ENCODE results near the gene CDKN2AIPNL.

Gene CDKN2AIPNL

GRCh38 chr5:134451225-134451935, 39.7 kb upstream of the CDKN2AIPNL start:
- Histone ChIP-seq H3K4me3 (no peak overlapping the region), H3K4me2 (peak overlapping the region; percentile 18; the same call in 1 of the 2 replicates), H3K4me1 (peaks cover 25% of the 10 kb centered on the region), H3K9me3 (no peaks in the 10 kb centered on the region), H3K36me3 (no peaks in the 10 kb centered on the region), H3K27ac (no peak overlapping the region), H3K27me3 (no peaks in the 10 kb centered on the region), H4K20me1 (no peaks in the 10 kb centered on the region), H3K9ac (no peak overlapping the region)
- no peak for TF ChIP-seq Cebpa-rat (IDR thresholded peaks at IDR 0.05)

GRCh38 chr5:134450374-134450773, 38.7 kb upstream of the CDKN2AIPNL start:
- no peak for TF ChIP-seq Cebpa-rat (IDR thresholded peaks at IDR 0.05)
- H3K4me3 ChIP-seq: no peak overlapping the region
- no peaks in the 10 kb centered on the region for H3K36me3 ChIP-seq
- no peak overlapping the region for H3K9ac ChIP-seq
- H3K27me3 ChIP-seq: no peaks in the 10 kb centered on the region
- H3K27ac ChIP-seq: no peak overlapping the region
- H3K4me1 ChIP-seq: peaks cover 35% of the 10 kb centered on the region
- H3K4me2 ChIP-seq: no peak overlapping the region
- no peaks in the 10 kb centered on the region for H4K20me1 ChIP-seq
- no peaks in the 10 kb centered on the region for H3K9me3 ChIP-seq

GRCh38 chr5:134449167-134449566, 37.5 kb upstream of the CDKN2AIPNL start:
- H3K27ac ChIP-seq: no peak overlapping the region
- no peak for TF ChIP-seq Cebpa-rat (IDR thresholded peaks at IDR 0.05)

GRCh38 chr5:134447815-134448520, 36.3 kb upstream of the CDKN2AIPNL start:
- Histone ChIP-seq H3K4me2 (no peak overlapping the region), H3K9ac (no peak overlapping the region), H3K4me1 (peaks cover 44% of the 10 kb centered on the region), H4K20me1 (no peaks in the 10 kb centered on the region), H3K27me3 (no peaks in the 10 kb centered on the region), H3K4me3 (no peak overlapping the region), H3K9me3 (no peaks in the 10 kb centered on the region), H3K36me3 (no peaks in the 10 kb centered on the region), H3K27ac (no peak overlapping the region)
- no peak for TF ChIP-seq Cebpa-rat (IDR thresholded peaks at IDR 0.05)

More at GRCh38 chr5:134449167-134449566, 37.5 kb upstream of the CDKN2AIPNL start:
- no peak overlapping the region for H3K4me3 ChIP-seq
- no peak overlapping the region for H3K9ac ChIP-seq
- H3K27me3 ChIP-seq: no peaks in the 10 kb centered on the region
- H3K4me1 ChIP-seq: peaks cover 44% of the 10 kb centered on the region
- H3K36me3 ChIP-seq: no peaks in the 10 kb centered on the region
- H3K9me3 ChIP-seq: no peaks in the 10 kb centered on the region
- H3K4me2 ChIP-seq: no peak overlapping the region
- H4K20me1 ChIP-seq: no peaks in the 10 kb centered on the region

GRCh38 chr5:134446938-134447337, 35.3 kb upstream of the CDKN2AIPNL start:
- no peaks in the 10 kb centered on the region for H3K27me3 ChIP-seq
- no peak for TF ChIP-seq Cebpa-rat (IDR thresholded peaks at IDR 0.05)
- H3K4me2 ChIP-seq: peak overlapping the region; percentile 71
- no peaks in the 10 kb centered on the region for H3K9me3 ChIP-seq
- H4K20me1 ChIP-seq: no peaks in the 10 kb centered on the region
- peaks cover 35% of the 10 kb centered on the region for H3K4me1 ChIP-seq
- no peak overlapping the region for H3K27ac ChIP-seq
- H3K9ac ChIP-seq: no peak overlapping the region
- no peaks in the 10 kb centered on the region for H3K36me3 ChIP-seq
- no peak overlapping the region for H3K4me3 ChIP-seq

- peak overlapping the region; percentile 71 for H3K4me2 ChIP-seq
- H3K9ac ChIP-seq: no peak overlapping the region; the same call in 1 of the 2 replicates
- H3K4me1 ChIP-seq: peaks cover 32% of the 10 kb centered on the region
- no peaks in the 10 kb centered on the region for H3K36me3 ChIP-seq
- H3K27me3 ChIP-seq: no peaks in the 10 kb centered on the region
- H3K9me3 ChIP-seq: no peaks in the 10 kb centered on the region
- H4K20me1 ChIP-seq: no peaks in the 10 kb centered on the region
- no peak for TF ChIP-seq Cebpa-rat (IDR thresholded peaks at IDR 0.05)
- no peak overlapping the region for H3K4me3 ChIP-seq
- peak overlapping the region; percentile 51; the same call in 1 of the 2 replicates for H3K27ac ChIP-seq
Observed at GRCh38 chr5:134445856-134446818, 34.5 kb upstream of the CDKN2AIPNL start.

- Histone ChIP-seq H3K4me3 (no peak overlapping the region), H3K27ac (no peak overlapping the region), H3K9ac (no peak overlapping the region), H3K4me2 (peak overlapping the region; percentile 71), H3K4me1 (peaks cover 32% of the 10 kb centered on the region), H3K36me3 (no peaks in the 10 kb centered on the region), H4K20me1 (no peaks in the 10 kb centered on the region), H3K9me3 (no peaks in the 10 kb centered on the region), H3K27me3 (no peaks in the 10 kb centered on the region)
- TF ChIP-seq Cebpa-rat (IDR thresholded peaks at IDR 0.05): no peak
Observed at GRCh38 chr5:134444941-134445471, 33.3 kb upstream of the CDKN2AIPNL start.

- Histone ChIP-seq H3K4me3 (no peak overlapping the region), H3K9me3 (no peaks in the 10 kb centered on the region), H3K27me3 (no peaks in the 10 kb centered on the region), H3K36me3 (no peaks in the 10 kb centered on the region), H3K27ac (no peak overlapping the region), H3K9ac (no peak overlapping the region), H3K4me2 (no peak overlapping the region), H4K20me1 (no peaks in the 10 kb centered on the region), H3K4me1 (peaks cover 29% of the 10 kb centered on the region)
- no peak for TF ChIP-seq Cebpa-rat (IDR thresholded peaks at IDR 0.05)
Observed at GRCh38 chr5:134440201-134440755, 28.6 kb upstream of the CDKN2AIPNL start.

GRCh38 chr5:134439210-134439654, 27.6 kb upstream of the CDKN2AIPNL start:
- Histone ChIP-seq H3K4me3 (no peak overlapping the region), H3K9ac (no peak overlapping the region), H3K27me3 (no peaks in the 10 kb centered on the region), H4K20me1 (no peaks in the 10 kb centered on the region), H3K4me2 (no peak overlapping the region), H3K9me3 (no peaks in the 10 kb centered on the region), H3K4me1 (peaks cover 21% of the 10 kb centered on the region), H3K27ac (no peak overlapping the region), H3K36me3 (no peaks in the 10 kb centered on the region)
- TF ChIP-seq Cebpa-rat (IDR thresholded peaks at IDR 0.05): no peak
